Osteocyte (in vitro differentiated cells): ENCODE results near the gene ATAD1. TPM values are rescaled to one million over a fixed set of nuclear protein-coding genes. Genes with fewer than 3 reads are reported as not detected.
"Not testable (repeated sequence)": the region's sequence is repeated elsewhere in the genome, so short reads cannot be mapped to it uniquely, and the experiment has no call there.

Experiments used
- DNase-seq: peaks from one replicate; pipeline ENCODE4 v3.0.0; 2021; ENCODE audit warnings: mixed read lengths; ENCODE audit not compliant: unreplicated experiment; ENCODE audit errors: extremely low spot score
- H3K27ac Mint-ChIP-seq: one replicate; pipeline ENCODE4 v1.8.0; 2021; ENCODE audit warnings: mild to moderate bottlenecking, mixed read lengths; ENCODE audit not compliant: unreplicated experiment
- H3K27me3 Mint-ChIP-seq: one replicate; pipeline ENCODE4 v1.8.0; 2021; ENCODE audit warnings: mixed read lengths; ENCODE audit not compliant: unreplicated experiment
- H3K36me3 Mint-ChIP-seq: one replicate; pipeline ENCODE4 v1.8.0; 2021; ENCODE audit warnings: mixed read lengths; ENCODE audit not compliant: unreplicated experiment
- H3K4me1 Mint-ChIP-seq: one replicate; pipeline ENCODE4 v1.8.0; 2021; ENCODE audit warnings: mixed read lengths; ENCODE audit not compliant: unreplicated experiment
- H3K4me3 Mint-ChIP-seq: one replicate; pipeline ENCODE4 v1.8.0; 2021; ENCODE audit warnings: mild to moderate bottlenecking, moderate library complexity, mixed read lengths; ENCODE audit not compliant: unreplicated experiment
- H3K9me3 Mint-ChIP-seq: one replicate; pipeline ENCODE4 v1.8.0; 2021; ENCODE audit warnings: mixed read lengths; ENCODE audit not compliant: unreplicated experiment
- CTCF ChIP-seq: fragments of 200-600 bp; sonication (generic); IDR thresholded peaks from 2 replicates; pipeline ENCODE4 v1.5.0; 2021; ENCODE audit warnings: antibody characterized with exemption, mild to moderate bottlenecking, moderate library complexity
- total RNA-seq: library from RNA; stranded (reverse); gene quantifications from 2 replicates; pipeline ENCODE4 v1.2.1, GENCODE V29; 2021

The ATAD1 gene
- total RNA-seq, 1 donor from 2014 or later, result 63.2 TPM

GRCh38 chr10:87838650-87839049 is 20.6 kb upstream of the ATAD1 start:
- Mint-ChIP-seq H3K27me3 (peaks cover 23% of the 10 kb centered on the region), H3K4me1 (peaks cover 5% of the 10 kb centered on the region), H3K27ac (no peak overlapping the region), H3K4me3 (no peak overlapping the region), H3K9me3 (no peaks in the 10 kb centered on the region), H3K36me3 (no peaks in the 10 kb centered on the region)
- TF ChIP-seq CTCF, result no peak
- no peak for DNase-seq

- no peaks in the 10 kb centered on the region for H3K36me3 Mint-ChIP-seq
- no peak overlapping the region for H3K27ac Mint-ChIP-seq
- H3K4me3 Mint-ChIP-seq, result no peak overlapping the region
- H3K4me1 Mint-ChIP-seq, result no peaks in the 10 kb centered on the region
- peaks cover 26% of the 10 kb centered on the region for H3K27me3 Mint-ChIP-seq
- DNase-seq, result no peak
- no peaks in the 10 kb centered on the region for H3K9me3 Mint-ChIP-seq
- no peak for TF ChIP-seq CTCF
Observed at GRCh38 chr10:87837445-87837844, 19.4 kb upstream of the ATAD1 start.

- Mint-ChIP-seq H3K4me3 (no peak overlapping the region), H3K27me3 (peaks cover 26% of the 10 kb centered on the region), H3K36me3 (no peaks in the 10 kb centered on the region), H3K9me3 (no peaks in the 10 kb centered on the region), H3K4me1 (no peaks in the 10 kb centered on the region), H3K27ac (no peak overlapping the region)
- DNase-seq, result no peak
- TF ChIP-seq CTCF, result no peak
Observed at GRCh38 chr10:87836098-87836497, 18.1 kb upstream of the ATAD1 start.

GRCh38 chr10:87829986-87830729 is 12.1 kb upstream of the ATAD1 start:
- Mint-ChIP-seq H3K27ac (no peak overlapping the region), H3K36me3 (no peaks in the 10 kb centered on the region), H3K4me3 (no peak overlapping the region), H3K4me1 (no peaks in the 10 kb centered on the region), H3K27me3 (peaks cover 13% of the 10 kb centered on the region), H3K9me3 (no peaks in the 10 kb centered on the region)
- DNase-seq, result no peak
- TF ChIP-seq CTCF, result no peak

GRCh38 chr10:87829051-87829450 is 11.0 kb upstream of the ATAD1 start:
- not testable (repeated sequence) for H3K27me3 Mint-ChIP-seq, H3K36me3 Mint-ChIP-seq, DNase-seq, H3K9me3 Mint-ChIP-seq, H3K4me3 Mint-ChIP-seq, H3K27ac Mint-ChIP-seq, H3K4me1 Mint-ChIP-seq
